HG02885 (cell line): ENCODE measurements around the gene ONECUT3.

Experiments
- ATAC-seq: cut with Tn5 transposase; IDR thresholded peaks from one replicate; pipeline ENCODE4 v1.9.1; 2021; ENCODE audit warnings: mild to moderate bottlenecking; ENCODE audit not compliant: unreplicated experiment, poor library complexity

Gene ONECUT3

DNA sequence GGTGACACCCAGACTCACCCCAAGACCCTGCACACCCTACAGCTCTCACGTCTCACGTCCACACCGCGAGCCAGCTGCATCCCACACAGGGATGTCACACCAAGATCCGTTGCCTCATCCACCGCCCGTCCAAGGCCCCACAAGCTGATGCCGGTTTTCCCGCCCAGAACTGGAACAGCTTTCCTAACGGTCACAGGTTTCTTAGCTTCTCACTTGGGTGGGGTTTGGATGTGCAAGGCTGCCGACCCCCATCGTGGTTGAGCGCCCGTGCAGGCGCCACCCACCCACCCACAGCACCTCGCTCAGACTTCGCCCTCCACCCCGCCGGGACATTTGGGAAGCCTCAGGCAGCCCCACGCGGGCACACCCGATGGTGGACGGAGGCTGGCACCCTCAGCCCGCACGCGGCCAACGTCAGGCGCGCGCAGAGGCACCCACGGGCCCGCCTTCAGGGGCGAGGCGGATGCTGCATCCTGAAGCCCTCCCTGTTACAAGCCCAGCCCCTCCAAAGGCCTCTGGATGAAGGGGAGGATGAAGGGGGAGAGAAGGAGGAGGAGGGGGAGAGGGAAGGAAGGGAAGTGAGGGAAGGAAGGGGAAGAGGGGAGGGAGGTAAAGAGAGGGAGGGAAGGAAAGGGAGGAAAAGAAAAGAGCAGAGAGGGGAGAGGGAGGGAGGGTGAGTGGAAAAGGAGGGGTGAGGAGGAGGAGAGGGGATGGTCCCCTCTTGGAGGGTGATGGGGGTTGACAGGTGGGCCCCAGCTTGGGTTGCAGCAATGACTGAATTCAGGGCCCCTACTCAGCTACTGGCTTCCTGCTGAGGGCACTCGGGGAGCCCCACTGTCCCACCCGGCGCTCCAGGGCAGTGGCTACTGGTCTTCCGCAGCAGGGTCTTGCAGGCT lies 12.8 kb downstream of the ONECUT3 start:
- ATAC-seq: no peak

DNA sequence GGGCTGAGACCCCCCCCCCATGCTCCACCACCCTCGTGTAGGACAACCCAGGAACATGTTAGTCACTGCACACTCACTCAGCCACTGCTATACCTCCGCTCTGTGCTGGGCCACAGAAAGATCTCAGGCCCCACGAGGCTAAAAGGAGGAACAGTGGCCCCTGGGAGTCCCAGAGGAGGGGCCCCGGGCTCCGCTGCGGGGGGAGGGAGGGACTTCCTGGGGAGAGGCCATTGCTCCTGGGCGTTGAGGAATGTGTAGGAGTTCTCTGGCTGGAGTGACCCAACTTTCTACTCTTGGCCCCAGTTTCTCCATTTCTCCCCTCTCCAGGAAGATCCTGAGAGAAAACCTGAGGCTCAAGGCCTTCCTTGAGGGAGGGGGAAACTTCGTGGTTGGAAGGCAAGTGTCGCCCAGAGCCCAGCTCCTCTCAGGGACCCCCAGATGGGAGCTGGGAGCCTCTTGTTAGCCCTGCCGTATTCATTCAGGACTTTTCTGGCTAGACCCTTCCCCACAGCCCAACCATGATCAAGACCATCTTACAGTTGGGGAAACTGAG lies 13.6 kb downstream of the ONECUT3 start:
- no peak for ATAC-seq

DNA sequence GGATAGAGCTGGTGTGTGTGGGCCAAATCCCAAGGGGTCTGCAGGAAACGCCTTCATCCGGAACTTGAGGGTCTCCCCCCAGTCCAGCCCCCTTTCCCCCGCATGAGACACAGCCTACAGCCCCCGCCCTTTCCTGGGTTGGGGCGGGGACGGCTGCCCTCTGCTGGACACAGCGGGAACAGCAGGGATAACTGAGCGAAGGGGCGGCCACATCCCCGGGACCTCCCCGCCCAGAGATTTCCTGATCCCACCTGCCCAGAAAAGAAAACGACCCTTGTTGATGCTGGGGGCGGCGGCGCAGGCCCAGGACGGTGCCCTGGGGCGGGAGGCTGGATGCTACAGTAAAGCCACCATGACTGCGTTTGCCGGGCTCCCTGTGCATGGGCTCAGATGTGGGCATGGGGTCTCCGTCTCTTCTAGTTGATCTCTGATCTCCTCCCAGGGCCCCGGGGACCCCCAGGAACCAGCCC lies 14.2 kb downstream of the ONECUT3 start:
- no peak for ATAC-seq

DNA sequence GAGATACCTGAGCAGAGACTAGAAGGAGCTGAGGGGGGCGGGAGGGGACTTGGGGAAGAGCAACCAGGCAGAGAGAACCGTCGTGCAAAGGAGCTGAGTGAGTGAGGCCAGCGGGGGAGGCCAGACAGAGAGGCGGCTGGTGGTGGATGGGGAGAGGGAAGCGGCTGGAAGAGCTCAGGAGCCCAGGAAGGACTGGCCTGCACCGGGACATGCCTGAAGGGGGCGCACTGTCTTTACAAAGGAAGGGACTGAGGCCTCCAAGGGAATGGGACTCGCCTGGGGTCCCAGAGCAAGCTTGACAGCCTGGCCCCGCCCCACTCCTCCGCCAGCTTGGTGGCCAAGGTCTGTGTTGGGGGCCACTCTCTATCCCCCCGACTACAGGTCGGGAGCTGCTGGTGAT lies 14.9 kb downstream of the ONECUT3 start:
- no peak for ATAC-seq

DNA sequence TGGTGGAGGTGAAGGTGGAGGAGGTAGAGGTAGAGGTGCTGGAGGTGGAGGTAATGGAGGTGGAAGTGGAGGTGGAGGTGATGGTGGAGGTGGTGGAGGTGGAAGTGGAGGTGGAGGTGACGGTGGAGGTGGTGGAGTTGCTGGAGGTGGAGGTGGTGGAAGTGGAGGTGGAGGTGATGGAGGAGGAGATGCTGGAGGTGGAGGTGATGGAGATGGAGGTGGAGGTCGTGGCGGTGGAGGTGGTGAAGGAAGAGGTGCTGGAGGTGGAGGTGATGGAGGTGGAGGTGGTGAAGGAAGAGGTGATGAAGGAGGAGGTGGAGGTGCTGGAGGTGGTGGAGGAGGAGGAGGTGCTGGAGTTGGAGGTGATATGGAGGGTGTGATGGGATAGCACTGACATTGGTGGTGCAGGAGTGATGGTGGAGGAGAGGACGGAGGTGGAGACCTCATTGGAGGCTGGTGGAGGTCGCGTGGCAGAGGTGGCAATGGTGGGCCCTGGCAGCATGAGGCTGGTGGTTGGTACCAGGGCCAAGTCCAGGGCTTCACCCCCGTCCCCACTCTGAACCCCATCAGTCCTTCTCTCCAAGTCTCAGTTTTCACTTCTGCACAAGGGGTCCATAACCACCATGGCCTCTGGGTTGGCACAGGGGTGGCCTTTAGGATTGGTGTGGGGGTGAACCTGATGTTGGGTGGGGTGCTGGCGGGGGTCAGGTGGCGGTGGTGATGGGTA lies 15.8 kb downstream of the ONECUT3 start:
- no peak for ATAC-seq

DNA sequence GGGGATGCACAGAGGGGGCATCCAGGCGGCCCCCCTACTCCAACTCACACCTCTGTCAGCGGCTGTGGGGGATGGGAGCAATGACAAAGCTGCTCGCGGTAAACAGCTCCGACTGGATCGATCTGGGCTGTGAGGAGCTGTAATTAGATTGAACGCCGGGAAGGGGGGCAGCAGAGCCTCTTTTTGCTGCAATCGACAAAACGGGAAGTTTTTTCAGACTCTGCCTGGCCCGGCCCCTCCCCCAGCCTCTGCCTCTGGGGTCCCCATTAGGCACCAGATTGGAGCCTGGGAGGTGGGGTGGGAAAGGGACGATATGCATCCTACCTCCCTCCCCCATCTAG lies 16.3 kb downstream of the ONECUT3 start:
- ATAC-seq: no peak

DNA sequence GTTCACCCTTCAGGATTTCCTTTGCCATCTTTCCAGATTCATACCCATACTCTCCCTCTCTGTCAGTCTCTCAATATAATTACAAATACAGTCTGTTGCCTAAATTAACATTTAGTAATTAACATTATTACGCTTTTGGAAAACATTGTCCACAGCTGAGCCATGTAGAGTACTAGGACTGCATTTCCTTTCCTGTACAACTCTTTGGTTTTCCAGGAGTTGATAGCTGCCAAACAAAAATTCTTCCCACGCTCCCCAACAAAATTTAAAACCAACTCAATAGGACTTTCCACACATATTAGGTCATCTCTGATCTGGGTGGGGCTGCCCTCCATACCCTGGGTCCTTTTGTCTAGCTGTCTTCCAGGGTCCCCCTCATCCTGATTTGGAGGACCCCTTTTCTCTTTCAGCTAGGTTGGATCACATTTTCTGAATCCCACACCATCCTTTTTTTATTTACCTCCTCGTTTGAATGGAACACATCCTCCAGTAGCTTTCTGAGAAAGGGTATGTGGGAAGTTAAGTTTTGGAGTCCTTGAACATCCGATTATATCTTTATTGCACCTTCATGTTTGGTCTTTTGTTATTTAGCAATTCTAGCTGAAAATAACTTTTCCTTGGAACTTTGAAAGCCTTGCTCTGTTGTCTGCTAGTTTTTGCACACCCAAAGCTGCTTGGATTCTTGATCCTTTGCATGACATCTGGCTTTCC lies 17.7 kb downstream of the ONECUT3 start:
- no peak for ATAC-seq

- no peak for ATAC-seq
Measured at GRCh38 chr19:1773184-1773583, 19.9 kb downstream of the ONECUT3 start.

GRCh38 chr19:1774989-1775772 lies 21.9 kb downstream of the ONECUT3 start:
- no peak for ATAC-seq

DNA sequence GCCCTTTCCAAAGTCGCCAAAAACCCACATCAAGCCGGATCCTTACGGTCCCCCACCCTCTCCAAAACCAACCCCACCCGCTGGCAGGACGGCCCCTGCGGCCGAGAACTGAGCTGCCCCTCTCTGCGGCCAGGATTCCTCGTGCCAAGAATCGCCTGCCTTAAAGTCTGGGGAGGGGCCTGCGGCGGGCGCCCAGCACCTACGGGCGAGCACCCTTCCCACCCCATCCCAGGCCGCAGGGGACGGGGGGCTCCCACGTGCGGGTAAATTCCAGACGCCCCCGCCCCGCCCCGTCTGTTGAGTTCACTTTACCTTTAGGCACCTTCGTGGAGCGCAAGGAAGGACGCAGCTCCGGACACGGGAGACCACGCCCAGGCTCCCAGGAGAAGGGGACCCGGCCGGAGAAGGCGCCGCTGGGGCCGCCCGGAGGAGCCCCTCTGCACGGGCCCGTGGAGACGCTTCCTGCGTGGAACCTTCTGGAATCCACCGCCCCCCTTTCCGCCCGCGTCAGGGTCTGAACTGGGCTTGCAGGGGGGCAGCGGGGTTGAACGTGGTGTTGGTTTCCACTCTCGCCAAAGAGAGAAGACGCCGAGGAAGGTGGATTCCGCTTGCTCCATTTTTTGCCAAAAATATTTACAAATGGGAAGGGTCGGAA lies 22.8 kb downstream of the ONECUT3 start:
- ATAC-seq: no peak

GRCh38 chr19:1776606-1777147 lies 23.4 kb downstream of the ONECUT3 start:
- no peak for ATAC-seq

DNA sequence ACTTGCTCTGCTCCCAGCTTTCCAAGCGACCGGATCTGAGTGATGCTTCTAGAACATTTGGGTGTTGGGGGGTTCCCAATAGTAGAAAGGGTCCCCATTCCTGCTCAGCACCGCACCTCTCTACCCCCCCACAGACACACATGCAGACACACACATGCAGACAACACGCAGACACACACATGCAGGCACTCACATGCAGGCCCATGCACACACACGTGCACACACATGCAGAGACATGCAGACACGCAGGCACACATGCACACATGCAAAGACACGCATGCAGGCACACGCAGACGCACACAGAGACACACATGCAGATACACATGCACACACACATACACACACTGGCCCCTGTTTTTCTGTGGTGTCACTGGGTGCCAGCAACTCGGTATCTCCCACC lies 23.8 kb downstream of the ONECUT3 start:
- ATAC-seq: no peak

GRCh38 chr19:1779574-1779973 lies 26.3 kb downstream of the ONECUT3 start:
- ATAC-seq: no peak

- ATAC-seq: no peak
Measured at GRCh38 chr19:1780272-1780958, 27.1 kb downstream of the ONECUT3 start.

DNA sequence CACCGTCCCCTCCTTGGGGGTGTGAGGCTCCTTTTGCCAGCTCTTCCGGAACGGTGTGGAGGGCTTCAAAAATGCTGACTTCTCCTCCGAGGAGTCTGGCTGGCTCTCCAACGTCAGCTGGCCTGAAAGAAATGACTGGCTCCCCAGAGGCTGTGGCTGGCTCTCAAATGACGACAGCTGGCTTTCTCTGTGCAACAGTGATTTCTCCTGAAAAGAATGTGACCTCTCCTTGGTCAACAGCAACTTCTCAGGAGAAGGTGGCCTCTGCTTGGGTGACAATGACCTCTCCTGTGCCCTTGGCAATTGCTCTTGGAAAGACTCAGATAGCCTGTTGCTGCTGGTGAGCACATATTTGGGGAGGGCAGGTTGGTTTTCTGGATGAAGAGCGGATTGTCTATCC lies 29.2 kb downstream of the ONECUT3 start:
- ATAC-seq: no peak

GRCh38 chr19:1783354-1783753 lies 30.0 kb downstream of the ONECUT3 start:
- no peak for ATAC-seq

DNA sequence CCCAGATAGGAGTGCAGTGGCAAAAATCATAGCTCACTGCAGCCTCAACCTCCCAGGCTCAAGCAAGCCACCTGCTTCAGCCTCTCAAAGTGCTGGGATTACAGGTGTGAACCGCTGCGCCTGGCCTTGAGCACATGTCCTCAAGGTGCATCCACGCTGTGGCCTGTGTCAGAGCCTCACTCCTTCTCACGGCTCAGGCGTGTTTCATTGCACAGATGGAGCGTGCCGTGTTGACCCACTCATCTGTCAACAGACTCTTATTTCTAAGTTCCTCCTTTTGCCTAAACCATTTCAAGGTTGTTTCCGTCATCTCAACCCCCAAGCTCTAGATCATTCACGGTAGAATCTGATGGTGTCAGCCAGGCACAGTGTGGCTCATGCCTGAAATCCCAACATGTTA lies 30.6 kb downstream of the ONECUT3 start:
- no peak for ATAC-seq

DNA sequence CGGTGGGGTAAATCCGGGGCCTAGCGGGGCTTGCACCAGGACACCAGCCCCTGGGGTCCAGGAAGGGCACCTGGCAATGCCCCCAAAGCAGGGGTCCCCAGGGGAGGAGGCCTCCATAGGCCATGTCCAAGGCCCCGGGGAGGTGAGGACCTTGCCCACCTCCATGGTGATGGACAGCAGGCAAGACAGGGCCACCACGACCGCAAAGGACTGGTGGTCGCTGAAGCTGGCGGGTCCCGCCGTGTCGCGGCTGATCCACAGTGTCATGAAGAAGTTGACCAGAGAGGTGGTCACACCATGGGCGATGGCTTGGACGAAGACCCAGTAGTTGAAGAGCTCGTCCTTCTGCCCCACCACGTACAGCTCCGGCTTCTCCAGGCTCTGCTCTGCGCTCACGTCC lies 32.0 kb downstream of the ONECUT3 start:
- ATAC-seq: no peak

DNA sequence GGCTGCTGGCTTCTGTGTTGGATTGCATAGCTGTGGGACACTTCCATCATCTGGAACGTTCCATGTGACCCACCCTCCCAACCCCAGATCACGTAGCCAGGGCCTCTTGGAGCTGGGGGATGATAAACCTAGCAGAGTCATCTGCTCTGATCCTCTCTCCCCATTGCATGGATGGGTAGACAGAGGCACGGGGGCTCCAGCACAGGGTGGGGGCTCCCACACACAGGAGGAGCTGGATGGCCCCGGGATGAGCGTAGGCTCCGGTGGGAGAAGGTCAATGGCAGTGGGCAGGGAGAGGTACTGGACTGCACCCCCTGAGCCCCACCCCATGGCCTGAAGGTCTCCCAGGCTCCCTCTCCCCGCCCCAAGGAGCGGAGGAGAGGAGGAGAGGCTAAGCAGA lies 33.4 kb downstream of the ONECUT3 start:
- ATAC-seq: no peak
